Ishikawa (cell line): ENCODE data around the gene TRAPPC8.

Experiments used
- CEBPB ChIP-seq: IDR thresholded peaks from 2 replicates; pipeline ENCODE4 v1.6.1; 2012
- CREB1 ChIP-seq: IDR thresholded peaks from 2 replicates; pipeline ENCODE4 v1.6.1; 2012; ENCODE audit warnings: low read depth
- EGR1 ChIP-seq: IDR thresholded peaks from 2 replicates; pipeline ENCODE4 v1.6.1; 2012
- EP300 ChIP-seq: IDR thresholded peaks from 2 replicates; pipeline ENCODE4 v1.6.1; 2012; ENCODE audit warnings: borderline replicate concordance
- FOXM1 ChIP-seq: IDR thresholded peaks from 2 replicates; pipeline ENCODE4 v1.6.1; 2012; ENCODE audit warnings: low read depth, borderline replicate concordance
- MAX ChIP-seq: IDR thresholded peaks from 2 replicates; pipeline ENCODE4 v1.6.1; 2012
- NFIC ChIP-seq: IDR thresholded peaks from 2 replicates; pipeline ENCODE4 v1.6.1; 2012
- RAD21 ChIP-seq: IDR thresholded peaks from 2 replicates; pipeline ENCODE4 v1.6.1; 2012; ENCODE audit warnings: low read depth
- REST ChIP-seq: IDR thresholded peaks from 2 replicates; pipeline ENCODE4 v1.6.1; 2012; ENCODE audit warnings: low read depth, mild to moderate bottlenecking
- TAF1 ChIP-seq: IDR thresholded peaks from 2 replicates; pipeline ENCODE4 v1.6.1; 2012; ENCODE audit warnings: low read depth, mild to moderate bottlenecking
- TCF12 ChIP-seq: IDR thresholded peaks from 2 replicates; pipeline ENCODE4 v1.6.1; 2012; ENCODE audit warnings: low read depth
- TEAD4 ChIP-seq: IDR thresholded peaks from 2 replicates; pipeline ENCODE4 v1.6.1; 2012
- USF1 ChIP-seq: IDR thresholded peaks from 2 replicates; pipeline ENCODE4 v1.6.1; 2012
- YY1 ChIP-seq: IDR thresholded peaks from 2 replicates; pipeline ENCODE4 v1.6.1; 2012; ENCODE audit warnings: low read depth
- ZBTB7A ChIP-seq: IDR thresholded peaks from 2 replicates; pipeline ENCODE4 v1.6.1; 2012; ENCODE audit warnings: low read depth

The TRAPPC8 gene

GRCh38 chr18:31942999-31943877 lies at the start of gene TRAPPC8:
Gene TRAPPC8 (minus strand): TSS chr18:31943128. CDS start chr18:31942764, 364 bp downstream.
- TF ChIP-seq NFIC (no peak), CREB1 (no peak), EP300 (0 out of 2 replicates have a peak, but pooled peaks have one; percentile 24), TAF1 (peak; percentile 92), TCF12 (no peak), FOXM1 (no peak), EGR1 (peak; percentile 70; the same call in 1 of the 2 replicates), ZBTB7A (no peak), MAX (peak; percentile 97), TEAD4 (peak; percentile 50), CEBPB (no peak), RAD21 (peak; percentile 4; the same call in 1 of the 2 replicates), USF1 (peak; percentile 100), YY1 (peak; percentile 96), REST (no peak)

- no peak for TF ChIP-seq NFIC
- TF ChIP-seq TAF1: no peak
- TF ChIP-seq MAX: no peak
- TF ChIP-seq CREB1: no peak
- TF ChIP-seq YY1: no peak
- no peak for TF ChIP-seq EGR1
- TF ChIP-seq CEBPB: no peak
- TF ChIP-seq EP300: no peak
- no peak for TF ChIP-seq USF1
- TF ChIP-seq RAD21: no peak
- TF ChIP-seq TCF12: no peak
- TF ChIP-seq ZBTB7A: no peak
- TF ChIP-seq REST: no peak
- no peak for TF ChIP-seq TEAD4
- TF ChIP-seq FOXM1: no peak
Observed at GRCh38 chr18:31990823-31991222, 47.9 kb upstream of the TRAPPC8 start.

GRCh38 chr18:31983976-31984375 lies 41.0 kb upstream of the TRAPPC8 start:
- no peak for TF ChIP-seq RAD21
- TF ChIP-seq FOXM1: no peak
- no peak for TF ChIP-seq ZBTB7A
- TF ChIP-seq EP300: no peak
- no peak for TF ChIP-seq MAX
- TF ChIP-seq TEAD4: no peak
- TF ChIP-seq TCF12: no peak
- no peak for TF ChIP-seq CREB1
- TF ChIP-seq USF1: no peak
- TF ChIP-seq CEBPB: no peak
- TF ChIP-seq REST: no peak
- TF ChIP-seq YY1: no peak
- no peak for TF ChIP-seq EGR1
- no peak for TF ChIP-seq NFIC
- TF ChIP-seq TAF1: no peak
